ENCODE measurements around the gene PTMA. TPM values are rescaled to one million over a fixed set of nuclear protein-coding genes. Genes with fewer than 3 reads are reported as not detected.

The PTMA gene
- polyA plus RNA-seq, 2 of the 4 experiments (the other 2 are of a cell fraction): 1,191 to 2,360 TPM

- no peak for FAIRE-seq
- H3K4me3 ChIP-seq: no peak overlapping the region
- no peak for ATAC-seq
- CTCF ChIA-PET: interaction anchor here (0.6 to 3.3 kb wide), 13 partner anchors 10 to 176 kb away, joined by 3 to 61 read pairs (median 4); no protein-coding TSS in a partner anchor
- no peaks in the 10 kb centered on the region for H3K9me3 ChIP-seq
- TF ChIP-seq PBX3 (IDR thresholded peaks at IDR 0.05): no peak
- TF ChIP-seq POLR2A (IDR thresholded peaks at IDR 0.05; ENCODE audit: low read length): no peak
- TF ChIP-seq ATOH8 (CRISPR knock-in tag; IDR thresholded peaks at IDR 0.05; ENCODE audit: low read depth): no peak
- TF ChIP-seq HDAC2 (IDR thresholded peaks at IDR 0.05): no peak
- TF ChIP-seq RFX5 (IDR thresholded peaks at IDR 0.05): no peak
- TF ChIP-seq KDM5A (IDR thresholded peaks at IDR 0.05): no peak
- POLR2A ChIA-PET: interaction anchor here (1.5 kb wide), 1 partner anchor 17 kb away, joined by 5 read pairs; the partner anchor contains the start of gene PTMA
- 90% methylated on average over 10 of the region's 10 CpGs for WGBS (ENCODE audit: missing lambda C conversion rate)
- no peak overlapping the region for H3K27ac ChIP-seq
- H3K4me2 ChIP-seq: no peak overlapping the region
- no peak for DNase-seq (ENCODE audit: low read depth in 1 of 2, low spot score in 1 of 2)
- H3K4me1 ChIP-seq: no peaks in the 10 kb centered on the region
Measured at GRCh38 chr2:231725476-231725875, 17.2 kb downstream of the PTMA start.

- Histone ChIP-seq H3K9me3 (no peaks in the 10 kb centered on the region), H3K4me2 (no peak overlapping the region), H3K4me1 (no peaks in the 10 kb centered on the region), H3K4me3 (no peak overlapping the region), H3K27ac (no peak overlapping the region)
- ChIA-PET CTCF (interaction anchor here (0.8 to 3.3 kb wide), 6 partner anchors 11 to 175 kb away, joined by 3 to 61 read pairs (median 6); no protein-coding TSS in a partner anchor), POLR2A (interaction anchor here (1.5 kb wide), 1 partner anchor 18 kb away, joined by 5 read pairs; the partner anchor contains the start of gene PTMA)
- ATAC-seq: no peak
- TF ChIP-seq MAFK (IDR thresholded peaks at IDR 0.05; ENCODE audit: partially characterized antibody) (no peak), HEYL (CRISPR knock-in tag; IDR thresholded peaks at IDR 0.05) (no peak), BHLHE40 (IDR thresholded peaks at IDR 0.05; ENCODE audit: low read depth, low read length) (no peak), JUNB (IDR thresholded peaks at IDR 0.05) (no peak), USF2 (IDR thresholded peaks at IDR 0.05) (no peak), HMGXB4 (CRISPR knock-in tag; IDR thresholded peaks at IDR 0.05; ENCODE audit: borderline replicate concordance) (no peak)
- no peak for DNase-seq (ENCODE audit: low read depth in 1 of 2, low spot score in 1 of 2)
- no peak for FAIRE-seq
- 80% methylated on average over 8 of the region's 8 CpGs for WGBS (ENCODE audit: missing lambda C conversion rate)
Measured at GRCh38 chr2:231726276-231726675, 18.0 kb downstream of the PTMA start.

- CTCF ChIA-PET: interaction anchor here (1.0 to 5.7 kb wide), 3 partner anchors 12 to 20 kb away, joined by 3 to 43 read pairs (median 7); no protein-coding TSS in a partner anchor
- WGBS (ENCODE audit: missing lambda C conversion rate): 74% methylated on average over 4 of the region's 4 CpGs
- no peak overlapping the region for H3K27ac ChIP-seq
- no peak overlapping the region for H3K4me2 ChIP-seq
- H3K4me1 ChIP-seq: no peaks in the 10 kb centered on the region
- POLR2A ChIA-PET: no interaction called here
- H3K4me3 ChIP-seq: no peak overlapping the region
- DNase-seq (ENCODE audit: low read depth in 1 of 2, low spot score in 1 of 2) (no peak), FAIRE-seq (no peak), ATAC-seq (no peak)
- H3K9me3 ChIP-seq: no peaks in the 10 kb centered on the region
- TF ChIP-seq HDAC2 (IDR thresholded peaks at IDR 0.05) (no peak), ELK1 (IDR thresholded peaks at IDR 0.05; ENCODE audit: low read depth, low read length) (no peak), CHD4 (IDR thresholded peaks at IDR 0.05; ENCODE audit: borderline replicate concordance) (no peak), ZFP36 (IDR thresholded peaks at IDR 0.05; ENCODE audit: borderline replicate concordance, partially characterized antibody) (no peak), NFE2L2 (conservative IDR thresholded peaks at IDR 0.05; ENCODE audit: low read length) (no peak), NR3C1 (IDR thresholded peaks at IDR 0.05) (no peak), HEYL (CRISPR knock-in tag; IDR thresholded peaks at IDR 0.05) (no peak), MAX (IDR thresholded peaks at IDR 0.05) (no peak), EHF (CRISPR knock-in tag; IDR thresholded peaks at IDR 0.05) (no peak), MAZ (IDR thresholded peaks at IDR 0.05; ENCODE audit: borderline replicate concordance, low read depth, low read length) (no peak), PBX3 (IDR thresholded peaks at IDR 0.05) (no peak), CTCF (IDR thresholded peaks at IDR 0.05) (no peak), ZNF302 (CRISPR knock-in tag; IDR thresholded peaks at IDR 0.05) (no peak), POLR2A (IDR thresholded peaks at IDR 0.05; ENCODE audit: low read length) (no peak), POLR2AphosphoS2 (conservative IDR thresholded peaks at IDR 0.05; ENCODE audit: low read length) (no peak), ESRRA (IDR thresholded peaks at IDR 0.05; ENCODE audit: borderline replicate concordance, low read length) (no peak), HOXB5 (CRISPR knock-in tag; IDR thresholded peaks at IDR 0.05) (no peak), BHLHE40 (IDR thresholded peaks at IDR 0.05; ENCODE audit: low read depth, low read length) (no peak)
Measured at GRCh38 chr2:231727621-231728020, 19.3 kb downstream of the PTMA start.
